Measurements from ENCODE around the gene ATG2B.

ATG2B gene

GRCh38 chr14:96286251-96286650 is 76.9 kb downstream of the ATG2B start:
- peak overlapping the region in 1 of 2 donors; percentile 60 for H3K4me3 ChIP-seq (ENCODE audit: low read length in 2 of 2)
- peak overlapping the region; percentile 37 to 44 for H3K9ac ChIP-seq (ENCODE audit: low read length in 2 of 2)
- H3K27ac ChIP-seq (ENCODE audit: low read length), result peak overlapping the region; percentile 77
- H3K4me1 ChIP-seq (ENCODE audit: control insufficient read depth, insufficient read depth, low read length), result no peaks in the 10 kb centered on the region
- no peaks in the 10 kb centered on the region for H3K27me3 ChIP-seq (ENCODE audit: control insufficient read depth in 1 of 2, insufficient read depth in 2 of 2, low read length in 2 of 2)
- H3K9me3 ChIP-seq (ENCODE audit: control insufficient read depth in 2 of 2, low read length in 2 of 2), result no peaks in the 10 kb centered on the region
- H3K36me3 ChIP-seq (ENCODE audit: control insufficient read depth in 2 of 2, insufficient read depth in 2 of 2, low read length in 2 of 2), result peaks cover 25 to 37% of the 10 kb centered on the region in 2 donors

GRCh38 chr14:96285667-96286066 is 77.5 kb downstream of the ATG2B start:
- peak overlapping the region; percentile 77 for H3K27ac ChIP-seq (ENCODE audit: low read length)
- peaks cover 22 to 35% of the 10 kb centered on the region in 2 donors for H3K36me3 ChIP-seq (ENCODE audit: control insufficient read depth in 2 of 2, insufficient read depth in 2 of 2, low read length in 2 of 2)
- H3K9me3 ChIP-seq (ENCODE audit: control insufficient read depth in 2 of 2, low read length in 2 of 2), result no peaks in the 10 kb centered on the region
- H3K4me3 ChIP-seq (ENCODE audit: low read length in 2 of 2), result peak overlapping the region in 1 of 2 donors; percentile 60
- no peaks in the 10 kb centered on the region for H3K4me1 ChIP-seq (ENCODE audit: control insufficient read depth, insufficient read depth, low read length)
- peak overlapping the region; percentile 37 to 44 for H3K9ac ChIP-seq (ENCODE audit: low read length in 2 of 2)
- H3K27me3 ChIP-seq (ENCODE audit: control insufficient read depth in 1 of 2, insufficient read depth in 2 of 2, low read length in 2 of 2), result no peaks in the 10 kb centered on the region

- H3K4me3 ChIP-seq (ENCODE audit: low read length in 2 of 2), result no peak overlapping the region
- H3K27me3 ChIP-seq (ENCODE audit: control insufficient read depth in 1 of 2, insufficient read depth in 2 of 2, low read length in 2 of 2), result no peaks in the 10 kb centered on the region
- H3K9ac ChIP-seq (ENCODE audit: low read length in 2 of 2), result no peak overlapping the region
- H3K4me1 ChIP-seq (ENCODE audit: control insufficient read depth, insufficient read depth, low read length), result no peaks in the 10 kb centered on the region
- H3K36me3 ChIP-seq (ENCODE audit: control insufficient read depth in 2 of 2, insufficient read depth in 2 of 2, low read length in 2 of 2), result peaks cover 14 to 24% of the 10 kb centered on the region in 2 donors
- no peak overlapping the region for H3K27ac ChIP-seq (ENCODE audit: low read length)
- H3K9me3 ChIP-seq (ENCODE audit: control insufficient read depth in 2 of 2, low read length in 2 of 2), result no peaks in the 10 kb centered on the region
These were observed 78.7 kb downstream of the ATG2B start for GRCh38 chr14:96284430-96284829.

GRCh38 chr14:96284008-96284407 is 79.1 kb downstream of the ATG2B start:
- Histone ChIP-seq H3K27me3 (ENCODE audit: control insufficient read depth in 1 of 2, insufficient read depth in 2 of 2, low read length in 2 of 2) (no peaks in the 10 kb centered on the region), H3K4me1 (ENCODE audit: control insufficient read depth, insufficient read depth, low read length) (no peaks in the 10 kb centered on the region), H3K4me3 (ENCODE audit: low read length in 2 of 2) (no peak overlapping the region), H3K9ac (ENCODE audit: low read length in 2 of 2) (no peak overlapping the region), H3K9me3 (ENCODE audit: control insufficient read depth in 2 of 2, low read length in 2 of 2) (no peaks in the 10 kb centered on the region), H3K27ac (ENCODE audit: low read length) (no peak overlapping the region), H3K36me3 (ENCODE audit: control insufficient read depth in 2 of 2, insufficient read depth in 2 of 2, low read length in 2 of 2) (peaks cover 10 to 19% of the 10 kb centered on the region in 2 donors)

- H3K9ac ChIP-seq (ENCODE audit: low read length in 2 of 2), result no peak overlapping the region
- H3K27ac ChIP-seq (ENCODE audit: low read length), result no peak overlapping the region
- peaks cover 7 to 13% of the 10 kb centered on the region in 2 donors for H3K36me3 ChIP-seq (ENCODE audit: control insufficient read depth in 2 of 2, insufficient read depth in 2 of 2, low read length in 2 of 2)
- no peaks in the 10 kb centered on the region for H3K4me1 ChIP-seq (ENCODE audit: control insufficient read depth, insufficient read depth, low read length)
- peaks cover 2 to 16% of the 10 kb centered on the region in 2 donors for H3K9me3 ChIP-seq (ENCODE audit: control insufficient read depth in 2 of 2, low read length in 2 of 2)
- no peak overlapping the region for H3K4me3 ChIP-seq (ENCODE audit: low read length in 2 of 2)
- H3K27me3 ChIP-seq (ENCODE audit: control insufficient read depth in 1 of 2, insufficient read depth in 2 of 2, low read length in 2 of 2), result no peaks in the 10 kb centered on the region
These were observed 81.7 kb downstream of the ATG2B start for GRCh38 chr14:96281486-96281885.

- H3K9me3 ChIP-seq (ENCODE audit: control insufficient read depth in 2 of 2, low read length in 2 of 2), result peaks cover 2 to 16% of the 10 kb centered on the region in 2 donors
- no peak overlapping the region for H3K27ac ChIP-seq (ENCODE audit: low read length)
- peaks cover 6% of the 10 kb centered on the region for H3K4me1 ChIP-seq (ENCODE audit: control insufficient read depth, insufficient read depth, low read length)
- H3K4me3 ChIP-seq (ENCODE audit: low read length in 2 of 2), result no peak overlapping the region
- H3K27me3 ChIP-seq (ENCODE audit: control insufficient read depth in 1 of 2, insufficient read depth in 2 of 2, low read length in 2 of 2), result no peaks in the 10 kb centered on the region
- no peak overlapping the region for H3K9ac ChIP-seq (ENCODE audit: low read length in 2 of 2)
- H3K36me3 ChIP-seq (ENCODE audit: control insufficient read depth in 2 of 2, insufficient read depth in 2 of 2, low read length in 2 of 2), result peaks cover 7 to 13% of the 10 kb centered on the region in 2 donors
These were observed 83.0 kb downstream of the ATG2B start for GRCh38 chr14:96280104-96280503.

- H3K9me3 ChIP-seq (ENCODE audit: control insufficient read depth in 2 of 2, low read length in 2 of 2), result peaks cover 2 to 16% of the 10 kb centered on the region in 2 donors
- peaks cover 7 to 13% of the 10 kb centered on the region in 2 donors for H3K36me3 ChIP-seq (ENCODE audit: control insufficient read depth in 2 of 2, insufficient read depth in 2 of 2, low read length in 2 of 2)
- no peak overlapping the region for H3K9ac ChIP-seq (ENCODE audit: low read length in 2 of 2)
- peaks cover 9% of the 10 kb centered on the region for H3K4me1 ChIP-seq (ENCODE audit: control insufficient read depth, insufficient read depth, low read length)
- H3K27ac ChIP-seq (ENCODE audit: low read length), result no peak overlapping the region
- H3K27me3 ChIP-seq (ENCODE audit: control insufficient read depth in 1 of 2, insufficient read depth in 2 of 2, low read length in 2 of 2), result no peaks in the 10 kb centered on the region
- H3K4me3 ChIP-seq (ENCODE audit: low read length in 2 of 2), result no peak overlapping the region
These were observed 83.6 kb downstream of the ATG2B start for GRCh38 chr14:96279564-96279963.

GRCh38 chr14:96277890-96278289 is 85.3 kb downstream of the ATG2B start:
- Histone ChIP-seq H3K27ac (ENCODE audit: low read length) (no peak overlapping the region), H3K36me3 (ENCODE audit: control insufficient read depth in 2 of 2, insufficient read depth in 2 of 2, low read length in 2 of 2) (peaks cover under 1 to 5% of the 10 kb centered on the region in 2 donors), H3K4me1 (ENCODE audit: control insufficient read depth, insufficient read depth, low read length) (peaks cover 9% of the 10 kb centered on the region), H3K27me3 (ENCODE audit: control insufficient read depth in 1 of 2, insufficient read depth in 2 of 2, low read length in 2 of 2) (no peaks in the 10 kb centered on the region), H3K4me3 (ENCODE audit: low read length in 2 of 2) (peak overlapping the region in 1 of 2 donors; percentile 7), H3K9ac (ENCODE audit: low read length in 2 of 2) (no peak overlapping the region), H3K9me3 (ENCODE audit: control insufficient read depth in 2 of 2, low read length in 2 of 2) (peaks cover 2 to 16% of the 10 kb centered on the region in 2 donors)

GRCh38 chr14:96275177-96276112 is 87.7 kb downstream of the ATG2B start:
- H3K9me3 ChIP-seq (ENCODE audit: control insufficient read depth in 2 of 2, low read length in 2 of 2), result peaks cover 6 to 16% of the 10 kb centered on the region in 2 donors
- H3K4me3 ChIP-seq (ENCODE audit: low read length in 2 of 2), result no peak overlapping the region
- peak overlapping the region; percentile 11 for H3K27ac ChIP-seq (ENCODE audit: low read length)
- no peaks in the 10 kb centered on the region for H3K27me3 ChIP-seq (ENCODE audit: control insufficient read depth in 1 of 2, insufficient read depth in 2 of 2, low read length in 2 of 2)
- peak overlapping the region in 1 of 2 donors; percentile 42 for H3K9ac ChIP-seq (ENCODE audit: low read length in 2 of 2)
- no peaks in the 10 kb centered on the region for H3K36me3 ChIP-seq (ENCODE audit: control insufficient read depth in 2 of 2, insufficient read depth in 2 of 2, low read length in 2 of 2)
- H3K4me1 ChIP-seq (ENCODE audit: control insufficient read depth, insufficient read depth, low read length), result peaks cover 9% of the 10 kb centered on the region

- Histone ChIP-seq H3K27ac (ENCODE audit: low read length) (no peak overlapping the region), H3K27me3 (ENCODE audit: control insufficient read depth in 1 of 2, insufficient read depth in 2 of 2, low read length in 2 of 2) (no peaks in the 10 kb centered on the region), H3K36me3 (ENCODE audit: control insufficient read depth in 2 of 2, insufficient read depth in 2 of 2, low read length in 2 of 2) (no peaks in the 10 kb centered on the region), H3K4me3 (ENCODE audit: low read length in 2 of 2) (no peak overlapping the region), H3K4me1 (ENCODE audit: control insufficient read depth, insufficient read depth, low read length) (peaks cover 9% of the 10 kb centered on the region), H3K9me3 (ENCODE audit: control insufficient read depth in 2 of 2, low read length in 2 of 2) (peaks cover 6 to 16% of the 10 kb centered on the region in 2 donors), H3K9ac (ENCODE audit: low read length in 2 of 2) (no peak overlapping the region)
These were observed 88.6 kb downstream of the ATG2B start for GRCh38 chr14:96274543-96274942.

GRCh38 chr14:96274122-96274521 is 89.0 kb downstream of the ATG2B start:
- H3K27me3 ChIP-seq (ENCODE audit: control insufficient read depth in 1 of 2, insufficient read depth in 2 of 2, low read length in 2 of 2), result no peaks in the 10 kb centered on the region
- H3K4me3 ChIP-seq (ENCODE audit: low read length in 2 of 2), result no peak overlapping the region
- H3K4me1 ChIP-seq (ENCODE audit: control insufficient read depth, insufficient read depth, low read length), result peaks cover 13% of the 10 kb centered on the region
- H3K9me3 ChIP-seq (ENCODE audit: control insufficient read depth in 2 of 2, low read length in 2 of 2), result peaks cover 6 to 16% of the 10 kb centered on the region in 2 donors
- H3K36me3 ChIP-seq (ENCODE audit: control insufficient read depth in 2 of 2, insufficient read depth in 2 of 2, low read length in 2 of 2), result no peaks in the 10 kb centered on the region
- no peak overlapping the region for H3K9ac ChIP-seq (ENCODE audit: low read length in 2 of 2)
- no peak overlapping the region for H3K27ac ChIP-seq (ENCODE audit: low read length)

Data from stomach smooth muscle (tissue), 2 donors.